Thyroid gland (tissue), 4 donors: Measurements from ENCODE around the gene MRPL37.

ENCODE experiments used
- POLR2A ChIP-seq, 2 donors: fragments of 450-650 bp; IDR thresholded peaks; one replicate each; pipeline ENCODE4 v1.6.1; 2017; ENCODE audit warnings: antibody characterized with exemption in 2 of 2, mild to moderate bottlenecking in 2 of 2, moderate library complexity in 1 of 2
- TF ChIP-seq, protein P1 (sequence below), 6 experiments: fragments of 200-600 bp in 3 of 6; fragments of 450-650 bp in 3 of 6; sonication (generic) in 3 of 6; IDR thresholded peaks; one replicate each; pipeline ENCODE4 v1.5.1; 2016 to 2019; ENCODE audit warnings: antibody characterized with exemption in 6 of 6, mild to moderate bottlenecking in 2 of 6, inconsistent platforms in 1 of 6, moderate library complexity in 1 of 6

DNA sequence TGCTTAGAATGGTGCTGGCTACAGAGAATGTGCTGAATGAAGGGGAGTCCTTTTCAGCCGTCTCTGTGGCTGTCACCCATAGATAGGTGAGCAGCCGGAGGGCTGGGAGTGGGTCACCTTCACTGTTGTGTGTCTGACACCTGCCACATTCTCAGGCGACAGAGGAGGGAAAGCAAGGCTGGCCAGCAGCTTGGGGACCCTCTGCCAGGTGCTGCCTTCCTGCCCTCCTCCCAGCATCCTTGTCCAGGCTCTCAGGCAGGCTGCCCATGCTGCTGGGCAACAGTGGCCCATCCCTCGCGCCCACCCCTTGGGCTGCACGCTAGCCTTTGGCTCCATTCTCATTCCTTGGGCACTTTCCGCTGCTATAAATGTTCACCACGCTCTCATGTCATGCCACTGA, 22.2 kb upstream of the MRPL37 start:
- TF ChIP-seq POLR2A (IDR thresholded peaks at IDR 0.05), result no peak
- TF ChIP-seq, protein P1, sequence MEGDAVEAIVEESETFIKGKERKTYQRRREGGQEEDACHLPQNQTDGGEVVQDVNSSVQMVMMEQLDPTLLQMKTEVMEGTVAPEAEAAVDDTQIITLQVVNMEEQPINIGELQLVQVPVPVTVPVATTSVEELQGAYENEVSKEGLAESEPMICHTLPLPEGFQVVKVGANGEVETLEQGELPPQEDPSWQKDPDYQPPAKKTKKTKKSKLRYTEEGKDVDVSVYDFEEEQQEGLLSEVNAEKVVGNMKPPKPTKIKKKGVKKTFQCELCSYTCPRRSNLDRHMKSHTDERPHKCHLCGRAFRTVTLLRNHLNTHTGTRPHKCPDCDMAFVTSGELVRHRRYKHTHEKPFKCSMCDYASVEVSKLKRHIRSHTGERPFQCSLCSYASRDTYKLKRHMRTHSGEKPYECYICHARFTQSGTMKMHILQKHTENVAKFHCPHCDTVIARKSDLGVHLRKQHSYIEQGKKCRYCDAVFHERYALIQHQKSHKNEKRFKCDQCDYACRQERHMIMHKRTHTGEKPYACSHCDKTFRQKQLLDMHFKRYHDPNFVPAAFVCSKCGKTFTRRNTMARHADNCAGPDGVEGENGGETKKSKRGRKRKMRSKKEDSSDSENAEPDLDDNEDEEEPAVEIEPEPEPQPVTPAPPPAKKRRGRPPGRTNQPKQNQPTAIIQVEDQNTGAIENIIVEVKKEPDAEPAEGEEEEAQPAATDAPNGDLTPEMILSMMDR (IDR thresholded peaks at IDR 0.05), result no peak
